ENCODE data around the gene NIPBL.
"Not testable (repeated sequence)": the region's sequence is repeated elsewhere in the genome, so short reads cannot be mapped to it uniquely, and the experiment has no call there.

Gene NIPBL

GRCh38 chr5:37086466-37087173, 210.1 kb downstream of the NIPBL start:
- DNase-seq (ENCODE audit: low spot score): no peak

GRCh38 chr5:37088009-37088408, 211.4 kb downstream of the NIPBL start:
- no peak for DNase-seq (ENCODE audit: low spot score)

DNA sequence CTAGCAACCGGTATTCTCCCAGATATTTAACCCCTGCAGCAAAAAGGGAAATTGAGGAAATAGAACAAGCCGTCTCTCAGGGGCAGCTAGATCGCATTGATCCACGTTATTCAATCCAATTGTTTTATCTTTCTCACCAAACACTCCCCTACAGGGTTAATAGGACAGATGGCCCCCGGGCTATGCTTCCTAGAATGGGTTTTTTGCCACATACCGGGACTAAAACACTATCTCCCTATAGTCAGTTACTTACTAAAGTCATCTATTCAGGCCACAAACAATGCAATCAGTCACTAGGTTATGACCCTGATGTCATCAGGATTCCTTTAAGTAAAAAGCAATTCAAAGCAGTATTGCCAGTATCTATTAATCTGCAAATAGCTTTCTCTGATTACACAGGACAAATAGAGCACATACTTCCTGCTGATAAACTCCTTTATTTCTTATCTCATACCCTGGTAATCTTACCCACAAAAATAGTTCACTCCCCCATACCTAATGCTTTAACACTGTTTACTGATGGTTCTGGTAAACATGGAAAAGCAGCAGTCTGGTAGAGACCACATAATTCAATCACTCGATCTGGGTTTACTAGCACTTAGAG, 213.7 kb downstream of the NIPBL start:
- no peak for DNase-seq (ENCODE audit: low spot score)

DNA sequence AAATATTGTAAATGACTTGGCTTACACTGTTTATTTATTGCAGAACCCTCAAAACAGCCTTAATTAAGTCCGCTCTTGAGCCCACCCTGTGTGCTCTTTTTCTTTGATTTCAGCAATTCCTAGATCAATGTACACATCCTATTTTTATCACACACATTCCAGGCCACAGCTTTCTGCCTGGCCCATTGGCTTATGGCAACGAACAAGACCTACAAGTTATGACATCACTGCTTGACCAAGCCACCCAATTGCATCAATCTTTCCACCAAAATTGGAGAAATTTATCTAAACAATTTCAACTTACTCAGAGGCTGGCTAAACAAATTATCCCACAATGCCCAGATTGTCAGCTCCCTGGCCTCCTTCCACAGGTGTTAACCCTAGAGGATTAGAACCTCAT, 214.2 kb downstream of the NIPBL start:
- DNase-seq (ENCODE audit: low spot score): no peak

DNA sequence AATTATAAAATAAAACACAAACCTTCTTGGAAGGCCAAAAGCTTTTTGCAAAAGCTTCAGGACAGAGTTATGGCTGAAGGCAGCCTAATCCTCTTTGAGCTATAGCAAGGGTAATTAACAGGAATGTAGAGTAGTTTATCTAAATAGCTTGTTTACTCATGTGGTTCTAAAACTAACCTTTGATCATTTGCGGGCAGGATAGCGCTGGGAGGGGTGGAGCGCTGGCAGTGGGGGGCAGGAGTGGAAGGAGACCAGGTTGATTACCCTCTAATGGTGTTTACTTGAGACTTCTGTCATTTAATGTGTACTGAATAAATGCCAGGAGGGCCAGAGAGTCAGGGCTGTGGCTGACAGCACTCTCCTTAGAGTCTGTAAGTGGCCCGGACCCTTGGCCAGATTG, 217.2 kb downstream of the NIPBL start:
- not testable (repeated sequence) for DNase-seq (ENCODE audit: low spot score)

DNA sequence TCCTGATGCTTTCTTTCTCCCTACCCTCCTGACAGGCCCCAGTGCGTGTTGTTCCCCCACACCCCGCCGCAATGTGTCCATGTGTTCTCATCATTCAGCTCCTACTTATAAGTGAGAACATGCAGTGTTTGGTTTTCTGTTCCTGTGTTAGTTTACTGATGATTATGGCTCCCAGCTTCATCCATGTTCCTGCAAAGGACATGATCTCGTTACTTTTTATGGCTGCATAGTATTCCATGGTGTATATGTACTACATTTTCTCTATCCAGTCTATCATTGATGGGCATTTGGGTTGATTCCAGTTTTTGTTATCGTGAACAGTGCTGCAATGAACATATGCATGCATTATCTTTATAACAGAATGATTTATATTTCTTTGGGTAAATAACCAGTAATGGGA, 222.7 kb downstream of the NIPBL start:
- not testable (repeated sequence) for DNase-seq (ENCODE audit: low spot score)

DNA sequence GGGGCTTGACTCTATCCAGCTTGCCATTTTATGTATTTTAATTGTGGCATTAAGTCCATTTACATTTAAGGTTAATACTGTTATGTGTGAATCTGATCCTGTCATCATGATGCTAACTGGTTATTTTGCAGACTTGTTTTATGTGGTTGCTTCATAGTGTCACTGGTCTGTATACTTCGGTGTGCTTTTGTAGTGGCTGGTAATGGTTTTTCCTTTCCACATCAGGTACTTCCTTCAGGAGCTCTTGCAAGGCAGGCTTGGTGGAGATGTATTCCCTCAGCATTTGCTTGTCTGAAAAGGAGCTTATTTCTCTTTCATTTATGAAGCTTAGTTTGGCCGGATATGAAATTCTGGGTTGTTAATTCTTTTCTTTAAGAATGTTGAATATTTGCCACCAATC, 226.7 kb downstream of the NIPBL start:
- no peak for DNase-seq (ENCODE audit: low spot score)

- DNase-seq (ENCODE audit: low spot score): no peak
Measured at GRCh38 chr5:37109338-37109737, 232.8 kb downstream of the NIPBL start.

DNA sequence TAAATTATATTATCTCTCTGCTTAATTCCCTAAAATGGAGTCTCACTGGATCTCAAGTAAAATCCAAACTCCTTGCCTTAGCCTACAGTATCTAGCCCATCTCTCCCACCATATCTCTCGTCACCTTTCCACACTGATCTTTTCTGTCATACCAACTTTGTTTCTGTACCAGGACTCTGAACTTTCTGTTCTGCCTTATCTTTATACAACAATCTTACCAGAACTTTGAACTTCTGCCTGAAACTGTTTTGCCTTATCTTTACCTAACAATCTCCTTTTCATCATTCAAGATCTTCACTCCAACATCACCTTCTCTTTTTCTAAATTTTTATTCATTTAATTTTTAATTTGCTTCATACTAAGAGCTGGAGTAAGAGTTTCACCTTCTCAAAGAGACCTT, 233.6 kb downstream of the NIPBL start:
- DNase-seq (ENCODE audit: low spot score): no peak

- no peak for DNase-seq (ENCODE audit: low spot score)
Measured at GRCh38 chr5:37111426-37112382, 235.1 kb downstream of the NIPBL start.

DNA sequence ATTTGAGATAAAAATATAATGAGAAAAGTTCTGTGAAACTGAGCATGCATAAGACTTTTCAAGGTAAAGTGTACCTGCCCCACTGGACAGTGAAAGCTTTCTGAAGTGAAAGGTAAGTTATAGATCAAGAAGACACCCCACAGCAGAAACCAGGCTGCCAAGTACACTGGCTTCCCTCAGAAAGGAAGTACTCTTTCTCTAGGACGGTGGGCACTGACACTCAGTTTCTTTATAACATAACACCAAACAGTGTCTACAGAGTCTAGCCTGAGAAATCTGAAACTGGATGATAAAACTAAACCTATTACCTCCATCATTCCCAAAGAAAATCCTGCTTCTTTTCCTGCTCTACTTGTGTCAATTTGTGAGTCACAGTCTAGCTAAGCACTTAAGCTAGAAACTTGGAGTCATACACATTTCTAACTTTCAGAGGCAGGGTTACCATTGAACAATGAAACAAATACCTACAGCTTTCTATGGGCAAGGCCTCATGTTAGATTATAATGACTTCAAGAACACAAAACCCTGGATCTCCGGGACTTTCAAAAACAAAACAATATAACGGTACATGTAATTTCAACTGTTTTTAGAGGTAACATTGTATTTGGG, 235.9 kb downstream of the NIPBL start:
- DNase-seq (ENCODE audit: low spot score): no peak

All from HuH-7.5 (cell line).